Measurements from ENCODE around the gene FSCN2.
"Not testable (repeated sequence)": the region's sequence is repeated elsewhere in the genome, so short reads cannot be mapped to it uniquely, and the experiment has no call there.

Gene FSCN2

DNA sequence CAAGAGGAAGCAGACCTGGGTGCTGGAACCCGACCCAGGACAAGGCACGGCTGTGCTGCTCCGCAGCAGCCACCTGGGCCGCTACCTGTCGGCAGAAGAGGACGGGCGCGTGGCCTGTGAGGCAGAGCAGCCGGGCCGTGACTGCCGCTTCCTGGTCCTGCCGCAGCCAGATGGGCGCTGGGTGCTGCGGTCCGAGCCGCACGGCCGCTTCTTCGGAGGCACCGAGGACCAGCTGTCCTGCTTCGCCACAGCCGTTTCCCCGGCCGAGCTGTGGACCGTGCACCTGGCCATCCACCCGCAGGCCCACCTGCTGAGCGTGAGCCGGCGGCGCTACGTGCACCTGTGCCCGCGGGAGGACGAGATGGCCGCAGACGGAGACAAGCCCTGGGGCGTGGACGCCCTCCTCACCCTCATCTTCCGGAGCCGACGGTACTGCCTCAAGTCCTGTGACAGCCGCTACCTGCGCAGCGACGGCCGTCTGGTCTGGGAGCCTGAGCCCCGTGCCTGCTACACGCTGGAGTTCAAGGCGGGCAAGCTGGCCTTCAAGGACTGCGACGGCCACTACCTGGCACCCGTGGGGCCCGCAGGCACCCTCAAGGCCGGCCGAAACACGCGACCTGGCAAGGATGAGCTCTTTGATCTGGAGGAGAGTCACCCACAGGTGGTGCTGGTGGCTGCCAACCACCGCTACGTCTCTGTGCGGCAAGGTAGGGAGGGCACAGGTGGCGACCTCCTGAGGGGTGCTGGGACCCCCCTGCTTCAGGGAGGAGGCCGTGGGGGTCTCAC, 667 bp downstream of the FSCN2 start:
- DNase-seq = no peak

DNA sequence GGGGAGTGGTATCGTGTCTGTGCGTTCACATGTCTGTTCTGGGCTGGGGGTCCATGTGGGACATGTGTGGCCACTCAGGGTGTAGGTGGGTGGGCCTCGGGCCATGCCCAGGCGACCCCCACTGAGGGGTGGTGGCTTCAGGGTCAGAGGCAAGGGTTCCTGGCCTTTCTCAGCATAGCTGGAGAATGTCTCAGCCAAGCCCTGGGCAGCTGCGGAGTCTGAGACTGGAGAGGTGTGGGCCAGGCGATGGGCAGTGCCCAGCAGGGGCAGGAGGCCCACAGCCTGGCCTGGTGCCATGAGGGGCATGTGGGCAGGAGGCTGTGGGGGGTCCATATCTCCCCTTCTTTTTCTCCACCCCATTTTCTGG, 1.2 kb downstream of the FSCN2 start:
- DNase-seq = no peak

DNA sequence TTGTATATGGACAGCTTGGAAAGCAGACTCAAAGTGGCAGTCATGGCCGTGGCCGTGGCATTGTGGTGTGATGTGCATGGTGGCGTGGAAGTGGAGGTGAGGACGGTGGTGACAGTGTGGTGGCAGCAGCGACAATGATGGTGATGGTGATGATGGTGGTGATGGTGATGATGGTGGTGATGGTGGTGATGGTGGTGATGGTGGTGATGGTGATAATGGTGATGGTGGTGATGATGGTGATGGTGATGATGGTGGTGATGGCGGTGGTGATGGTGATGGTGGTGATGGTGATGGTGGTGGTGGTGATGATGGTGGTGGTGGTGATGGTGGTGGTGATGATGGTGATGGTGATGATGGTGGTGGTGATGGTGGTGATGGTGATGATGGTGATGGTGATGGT, 2.8 kb downstream of the FSCN2 start:
- not testable (repeated sequence) for DNase-seq

DNA sequence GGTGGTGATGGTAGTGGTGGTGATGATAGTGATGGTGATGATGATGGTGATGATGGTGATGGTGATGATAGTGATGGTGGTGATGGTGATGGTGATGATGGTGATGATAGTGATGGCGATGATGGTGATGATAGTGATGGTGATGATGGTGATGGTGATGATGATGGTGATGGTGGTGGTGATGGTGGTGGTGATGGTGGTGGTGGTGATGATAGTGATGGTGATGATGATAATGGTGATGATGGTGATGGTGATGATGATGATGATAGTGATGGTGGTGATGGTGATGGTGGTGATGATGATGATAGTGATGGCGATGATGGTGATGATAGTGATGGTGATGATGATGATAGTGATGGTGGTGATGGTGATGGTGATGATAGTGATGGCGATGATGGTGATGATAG, 3.8 kb downstream of the FSCN2 start:
- not testable (repeated sequence) for DNase-seq

DNA sequence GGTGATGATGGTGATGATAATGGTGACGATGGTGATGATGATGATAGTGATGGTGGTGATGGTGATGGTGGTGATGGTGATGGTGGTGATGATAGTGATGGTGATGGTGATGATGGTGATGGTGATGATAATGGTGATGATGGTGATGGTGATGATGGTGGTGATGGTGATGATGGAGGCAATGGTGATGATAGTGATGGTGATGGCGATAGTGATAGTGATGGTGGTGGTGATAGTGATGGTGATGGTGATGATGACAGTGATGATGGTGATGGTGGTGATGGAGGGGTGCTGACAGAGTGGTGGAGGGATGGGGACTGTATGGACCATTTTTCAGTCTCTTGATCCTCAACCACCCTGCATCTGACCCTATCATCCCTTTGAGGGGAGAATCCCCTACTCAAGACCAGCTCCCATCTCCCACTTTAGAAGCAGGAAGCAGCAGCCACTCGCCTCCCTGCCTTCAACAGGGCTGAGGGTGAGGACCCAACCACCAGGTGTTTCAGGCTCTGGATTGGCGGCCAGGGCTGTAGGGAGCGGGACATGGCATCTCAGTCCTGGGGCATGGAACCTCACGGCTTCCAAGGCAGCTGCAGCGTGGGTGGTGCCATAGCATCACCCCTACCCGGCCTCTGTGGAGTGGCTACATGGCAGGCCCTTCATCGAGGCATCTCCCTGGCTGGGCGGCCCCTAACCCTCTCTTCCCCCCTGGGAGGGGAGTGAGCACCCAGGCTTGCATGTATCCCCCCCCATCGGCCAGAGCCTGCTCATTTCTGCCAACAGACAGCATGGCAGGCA, 4.5 kb downstream of the FSCN2 start:
- no peak for DNase-seq

DNA sequence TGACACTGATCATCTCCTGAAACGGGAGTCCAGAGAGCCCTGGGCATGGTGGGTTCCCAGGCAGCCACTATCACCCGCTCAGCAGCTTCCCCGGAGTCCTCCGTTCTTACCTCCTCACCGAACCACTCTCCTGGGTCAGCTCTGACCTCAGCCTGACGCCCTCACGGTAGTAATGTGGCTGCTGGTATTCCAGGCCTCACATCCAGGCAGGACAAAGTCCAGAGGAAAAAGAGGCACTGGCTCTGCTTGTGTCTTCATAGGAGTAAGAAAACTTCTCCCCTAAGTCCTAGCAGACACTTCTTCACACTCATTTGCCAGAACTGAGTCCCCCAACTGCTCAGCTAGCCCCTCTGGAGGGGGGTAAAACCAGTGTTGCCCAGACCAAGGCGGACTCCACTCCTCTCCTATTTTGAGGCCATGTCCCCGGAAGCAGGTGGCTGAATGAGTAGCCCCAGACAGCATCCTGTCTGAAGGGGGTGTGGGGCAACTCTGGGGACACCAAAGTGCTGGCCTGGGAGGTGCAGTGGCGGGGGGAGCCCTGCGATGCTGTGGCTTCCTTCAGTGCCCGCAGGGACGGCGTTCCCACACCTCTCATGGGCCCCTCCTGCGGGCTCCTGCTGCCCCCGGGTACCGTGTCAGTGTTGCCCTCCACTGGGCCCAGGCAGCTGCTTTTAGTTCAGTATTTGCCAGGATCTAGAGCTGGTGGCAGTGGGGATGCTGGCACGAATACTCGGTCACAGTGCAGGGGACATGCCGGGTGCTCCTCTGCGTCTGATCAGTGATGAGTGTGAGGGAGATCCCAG, 5.4 kb downstream of the FSCN2 start:
- no peak for DNase-seq

DNA sequence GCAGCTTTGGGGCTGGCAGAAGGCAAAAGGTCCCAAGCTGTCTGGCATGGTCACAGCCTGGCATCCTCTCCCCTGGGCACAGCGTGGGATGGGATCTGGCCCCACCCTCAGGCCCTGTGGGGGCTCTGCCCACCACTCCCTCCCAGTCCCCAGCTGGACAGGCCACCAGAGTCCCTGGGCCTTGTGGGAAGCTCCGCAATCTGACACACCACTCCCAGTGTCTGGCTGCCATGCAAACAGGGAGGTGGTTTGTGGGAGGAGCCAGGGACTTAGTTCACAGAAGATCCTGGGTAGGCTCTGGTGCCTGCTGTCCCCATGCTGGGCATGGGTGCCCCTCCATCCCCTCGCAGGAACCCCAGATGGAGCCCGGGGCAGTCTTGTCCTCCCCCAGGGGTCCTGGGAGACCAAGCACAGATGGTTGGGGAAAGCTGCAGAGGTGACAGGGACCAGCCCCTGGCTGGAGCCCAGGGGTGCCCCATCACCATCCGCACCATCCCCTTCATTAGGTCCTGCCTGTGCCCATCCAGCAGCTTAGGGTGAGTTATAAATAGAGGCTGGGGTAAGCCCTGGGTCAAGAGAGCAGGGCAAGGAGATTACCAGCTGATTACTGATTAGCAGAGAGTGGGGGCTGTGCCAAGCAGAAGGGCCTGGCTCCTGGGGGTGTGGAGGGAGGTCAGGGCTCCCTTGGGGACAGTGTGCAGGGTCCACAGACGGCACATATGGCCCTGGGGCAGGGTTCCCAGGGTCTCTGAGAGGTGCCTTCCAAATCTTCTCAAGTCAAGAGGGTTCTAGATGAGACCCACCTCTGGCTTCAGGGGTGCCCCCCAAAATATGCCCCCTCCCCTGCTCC, 6.2 kb downstream of the FSCN2 start:
- DNase-seq = no peak

DNA sequence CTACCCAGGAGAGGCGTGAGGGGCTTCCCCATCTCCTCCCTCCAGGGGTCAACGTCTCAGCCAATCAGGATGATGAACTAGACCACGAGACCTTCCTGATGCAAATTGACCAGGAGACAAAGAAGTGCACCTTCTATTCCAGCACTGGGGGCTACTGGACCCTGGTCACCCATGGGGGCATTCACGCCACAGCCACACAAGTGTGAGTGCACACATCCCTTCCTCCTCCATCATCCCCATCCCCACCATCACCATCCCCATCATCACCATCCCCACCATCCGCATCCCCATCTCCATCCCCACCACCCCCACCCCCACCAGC, 6.8 kb downstream of the FSCN2 start:
- DNase-seq = no peak

DNA sequence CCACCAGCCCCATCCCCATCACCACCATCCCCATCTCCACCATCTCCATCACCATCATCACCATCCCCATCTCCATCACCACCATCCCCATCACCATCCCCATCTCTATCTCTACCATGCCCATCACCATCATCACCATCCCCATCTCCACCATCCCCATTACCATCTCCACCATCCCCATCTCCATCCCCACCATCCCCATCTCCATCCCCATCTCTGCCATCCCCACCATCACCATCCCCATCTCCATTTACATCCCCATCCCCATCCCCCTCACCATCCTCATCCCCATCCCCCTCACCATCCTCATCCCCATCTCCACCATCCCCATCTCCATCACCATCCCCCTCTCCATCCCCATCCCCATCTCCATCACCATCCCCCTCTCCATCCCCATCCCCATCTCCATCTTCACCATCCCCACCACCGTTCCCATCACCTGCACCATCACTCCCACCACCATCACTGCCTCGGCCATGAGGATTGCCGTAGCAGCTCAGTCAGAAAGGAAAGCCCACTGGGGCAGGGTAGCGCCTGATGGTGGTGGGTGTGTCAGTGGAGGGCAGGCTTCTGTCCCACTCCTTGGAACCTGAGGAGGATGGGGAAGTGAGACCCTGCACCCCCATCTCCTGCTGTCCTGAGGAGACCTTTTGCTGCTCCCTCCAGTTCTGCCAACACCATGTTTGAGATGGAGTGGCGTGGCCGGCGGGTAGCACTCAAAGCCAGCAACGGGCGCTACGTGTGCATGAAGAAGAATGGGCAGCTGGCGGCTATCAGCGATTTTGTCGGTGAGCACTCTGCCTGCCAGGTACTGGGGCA, 7.5 kb downstream of the FSCN2 start:
- no peak for DNase-seq

DNA sequence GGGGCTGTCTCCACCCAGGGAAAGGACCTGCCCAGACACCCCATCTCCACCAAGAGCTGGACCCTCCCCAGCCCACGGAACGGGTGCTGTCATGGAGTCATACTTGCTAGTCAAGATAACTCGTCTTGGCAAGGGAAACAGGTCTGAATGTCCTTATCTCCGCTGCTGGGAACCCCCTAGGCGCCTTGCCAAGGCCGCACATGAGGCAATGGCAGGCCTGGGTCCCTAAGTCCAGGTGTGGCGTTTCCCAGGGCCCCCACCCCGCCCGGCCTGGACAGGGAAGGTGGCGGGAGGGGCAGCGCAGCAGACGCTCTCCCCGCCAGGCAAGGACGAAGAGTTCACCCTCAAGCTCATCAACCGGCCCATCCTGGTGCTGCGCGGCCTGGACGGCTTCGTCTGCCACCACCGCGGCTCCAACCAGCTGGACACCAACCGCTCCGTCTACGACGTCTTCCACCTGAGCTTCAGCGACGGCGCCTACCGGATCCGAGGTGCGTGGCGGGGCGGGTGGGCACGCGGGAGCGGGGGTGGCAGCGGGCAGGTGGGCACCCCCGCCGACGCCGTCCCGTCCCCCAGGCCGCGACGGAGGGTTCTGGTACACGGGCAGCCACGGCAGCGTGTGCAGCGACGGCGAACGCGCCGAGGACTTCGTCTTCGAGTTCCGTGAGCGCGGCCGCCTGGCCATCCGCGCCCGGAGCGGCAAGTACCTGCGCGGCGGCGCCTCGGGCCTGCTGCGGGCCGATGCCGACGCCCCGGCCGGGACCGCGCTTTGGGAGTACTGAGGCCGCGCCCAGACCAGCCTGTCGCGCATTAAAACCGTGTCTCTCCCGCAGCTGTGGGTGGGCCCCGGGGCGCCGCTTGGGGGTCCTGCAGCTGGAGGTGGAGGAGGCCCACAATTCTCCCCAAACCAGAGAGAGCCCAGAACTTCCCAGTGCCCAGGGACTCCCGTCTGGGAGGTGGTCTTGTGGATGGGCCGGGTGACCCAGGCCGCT, 8.4 kb downstream of the FSCN2 start:
- DNase-seq = peak; percentile 75

DNA sequence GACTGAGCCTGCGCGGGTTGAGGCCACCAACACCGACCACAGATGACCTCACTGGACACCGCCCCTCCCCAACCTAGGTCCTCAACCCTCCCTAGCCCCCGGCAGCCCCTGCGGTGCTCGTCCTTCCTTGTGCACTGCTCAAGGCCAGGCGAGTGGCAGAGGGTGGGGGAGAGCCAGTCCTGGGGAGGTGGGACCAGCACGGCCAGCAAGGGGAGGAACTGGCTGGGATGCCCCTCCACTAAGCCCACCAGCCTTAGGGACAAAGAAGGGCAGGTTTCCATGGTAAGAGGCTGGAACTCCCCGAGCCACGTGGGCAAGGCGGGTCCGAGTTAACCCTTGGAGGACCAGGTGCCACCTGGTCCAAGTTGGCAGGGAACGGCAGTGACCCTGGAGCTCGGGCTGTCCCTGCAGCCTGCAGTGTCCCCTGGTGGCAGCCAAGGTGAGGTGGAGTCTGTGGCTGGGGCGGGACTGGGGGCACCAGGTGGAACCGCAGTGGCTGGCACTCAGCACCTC, 9.2 kb downstream of the FSCN2 start:
- DNase-seq = peak; percentile 54

DNA sequence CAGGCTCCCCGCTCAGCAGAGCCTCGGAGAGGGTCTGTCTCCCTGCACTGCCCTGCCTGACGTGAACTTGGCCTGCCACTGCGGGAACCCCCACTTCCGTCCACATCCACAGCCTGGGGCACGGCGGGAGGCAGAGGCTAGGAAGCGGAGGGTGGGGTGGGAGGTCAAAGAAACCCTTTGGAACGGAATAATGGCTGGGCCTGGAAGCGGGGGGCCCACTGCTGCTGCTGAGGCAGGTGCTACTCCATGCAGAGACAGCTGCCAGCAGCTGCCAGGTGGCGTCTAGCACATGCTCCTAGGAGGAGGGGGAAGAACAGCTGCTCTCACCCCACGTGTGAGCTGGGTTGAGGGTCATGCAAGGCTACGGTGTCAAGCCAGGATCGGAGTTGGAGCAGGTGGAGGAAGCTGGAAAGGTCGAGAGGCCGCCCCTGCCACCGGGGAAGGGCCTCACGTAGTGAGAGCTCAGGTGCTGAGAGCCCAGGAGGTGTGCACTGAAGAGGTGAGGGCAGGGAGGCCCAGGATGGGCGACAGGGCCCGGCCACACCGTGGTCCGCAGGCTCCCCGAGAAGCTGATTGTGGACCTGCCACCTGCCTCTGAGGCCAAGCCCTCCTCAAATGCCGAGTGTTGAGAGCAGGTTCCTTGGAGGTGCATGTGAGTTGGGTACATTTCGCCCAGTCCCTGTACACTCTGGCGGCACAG, 9.8 kb downstream of the FSCN2 start:
- DNase-seq = no peak

DNA sequence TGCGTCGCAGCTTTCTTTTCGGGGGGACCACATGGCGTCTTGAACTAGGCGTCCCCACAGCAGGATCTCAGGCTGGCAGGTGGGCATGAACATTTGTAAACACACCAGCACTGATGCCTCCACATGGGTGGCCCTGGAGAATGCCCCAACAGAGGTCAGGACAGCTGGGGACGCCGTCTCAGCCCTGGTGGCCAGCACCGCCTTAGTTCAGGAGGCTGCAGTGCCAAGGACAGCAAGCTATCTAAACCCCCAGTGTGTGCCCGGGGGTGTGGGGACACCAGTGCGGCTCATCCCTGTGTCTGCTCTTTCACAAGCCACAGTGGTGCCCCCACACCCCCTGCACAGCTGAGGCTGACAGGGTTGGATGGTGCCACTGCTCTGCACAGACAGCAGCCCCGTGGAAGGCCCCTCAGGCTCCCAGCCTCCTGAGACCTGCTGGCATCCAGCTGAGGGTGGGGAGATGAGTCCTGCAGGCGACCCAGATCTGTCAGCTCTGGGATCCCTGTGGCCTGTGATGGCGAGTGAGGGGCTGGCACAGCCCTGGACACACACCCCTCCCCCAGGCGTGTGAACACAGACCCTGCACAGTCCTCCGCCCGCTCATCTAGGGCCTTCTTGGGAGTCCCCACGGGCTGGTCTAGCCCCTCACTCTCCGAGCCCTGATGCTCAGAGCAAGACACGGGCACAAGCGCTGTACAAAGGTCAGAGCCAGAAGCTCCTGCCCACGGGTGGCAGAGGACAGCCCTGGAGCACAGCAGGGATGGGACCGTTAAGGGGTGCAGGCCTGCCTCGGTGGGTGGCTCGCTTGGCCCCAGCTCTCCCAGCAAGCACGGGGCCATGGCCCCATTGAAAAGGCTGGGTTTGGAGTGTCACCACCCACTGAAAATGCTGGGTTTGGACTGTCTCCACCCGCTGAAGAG, 10.7 kb downstream of the FSCN2 start:
- DNase-seq = no peak

DNA sequence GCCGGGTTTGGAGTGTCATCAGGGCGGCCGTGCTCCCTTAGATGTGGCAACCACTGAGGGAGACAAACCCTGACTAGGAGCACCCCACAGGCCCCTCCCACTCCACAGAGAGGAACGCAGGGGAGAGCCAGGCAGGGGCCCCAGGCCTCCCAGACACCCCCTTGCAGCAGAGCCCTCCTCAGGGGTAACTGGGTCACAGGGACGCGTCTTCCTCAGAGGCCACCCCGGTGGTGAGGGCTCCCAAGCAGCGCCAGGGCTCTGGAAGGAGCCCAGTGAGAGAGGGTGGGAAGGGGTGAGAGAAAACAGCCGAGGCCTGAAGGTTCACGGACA, 11.4 kb downstream of the FSCN2 start:
- no peak for DNase-seq

DNA sequence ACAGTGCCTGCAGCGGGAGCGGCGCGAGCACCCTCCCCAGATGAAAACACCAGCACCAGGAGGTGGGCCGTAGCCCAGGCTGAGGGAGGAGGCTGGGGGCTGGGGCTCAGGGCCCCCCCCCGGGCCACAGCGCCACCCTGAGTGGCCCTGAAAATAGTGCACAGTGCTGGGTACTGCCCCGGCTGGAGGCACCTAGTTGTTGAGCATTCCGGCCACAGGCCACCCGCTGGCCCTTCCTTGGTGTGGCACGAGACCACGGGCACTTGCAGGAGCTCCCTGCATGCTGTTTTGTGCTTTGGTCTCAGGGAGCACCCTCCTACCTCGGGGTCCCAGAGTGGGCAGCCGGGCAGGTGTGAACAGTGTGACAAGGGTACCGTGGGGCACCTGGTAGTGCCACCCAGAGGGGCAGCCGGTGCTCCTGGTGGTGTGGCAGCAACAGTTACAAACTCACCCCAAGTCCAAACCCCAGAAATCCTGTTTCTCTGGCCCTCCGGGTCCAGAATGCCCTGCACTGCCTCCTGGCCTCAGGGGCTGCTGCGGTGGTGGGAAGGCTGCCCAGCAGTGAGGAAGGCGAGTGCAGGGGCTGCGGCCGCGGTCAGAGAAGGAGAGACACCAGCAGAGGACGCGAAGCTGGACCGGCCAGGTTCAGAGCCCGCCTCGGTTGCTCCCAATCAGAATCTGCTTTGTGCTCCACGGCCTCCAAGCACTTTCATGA, 11.9 kb downstream of the FSCN2 start:
- no peak for DNase-seq

DNA sequence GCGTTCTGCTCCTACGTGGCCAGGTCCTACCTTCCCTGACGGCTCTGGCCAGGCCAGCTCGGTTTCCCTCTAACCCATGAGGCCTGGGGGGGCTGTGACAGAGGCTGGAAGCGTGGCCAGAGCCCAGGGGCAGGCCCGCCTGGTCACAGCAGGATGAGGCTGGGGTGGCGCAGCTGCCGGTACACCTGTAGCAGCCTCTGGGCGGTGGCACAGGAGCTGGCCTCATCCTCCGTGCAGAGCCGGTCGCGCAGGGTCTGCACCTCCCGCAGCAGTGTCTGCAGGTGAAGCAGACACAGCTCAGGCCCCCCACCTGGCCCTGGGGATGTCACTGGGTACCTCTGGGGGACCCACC, 12.5 kb downstream of the FSCN2 start:
- no peak for DNase-seq

DNA sequence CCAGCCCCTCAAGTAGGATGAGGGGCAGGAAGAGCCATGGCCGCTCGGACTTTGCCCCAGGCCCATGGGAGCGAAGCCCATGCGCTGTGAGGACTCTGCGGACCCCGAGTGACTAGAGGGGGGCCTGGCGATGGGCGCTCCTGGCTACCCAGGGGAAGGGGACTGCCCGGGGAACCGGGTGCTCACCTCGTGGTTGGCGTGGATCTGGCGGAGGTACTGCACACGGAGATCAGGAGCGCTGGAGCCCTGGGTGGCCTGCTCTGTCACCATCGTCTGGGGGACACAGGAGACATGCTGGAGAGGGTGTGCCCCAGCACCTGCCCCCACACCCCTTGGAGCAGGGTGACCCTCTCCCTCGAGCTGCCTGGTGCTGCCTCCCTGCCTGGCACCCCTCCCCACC, 12.9 kb downstream of the FSCN2 start:
- DNase-seq = no peak

Data from hematopoietic multipotent progenitor cell treated with erythropoietin and hydrocortisone succinate and interleukin-3 and kit ligand, for 8 days (in vitro differentiated cells).